K562 (cell line): ENCODE results near the gene TMEM25. TPM values are rescaled to one million over a fixed set of nuclear protein-coding genes. Genes with fewer than 3 reads are reported as not detected.

Experiments used
- BRF2 ChIP-seq: IDR thresholded peaks from 3 replicates; pipeline ENCODE4 v1.6.1; 2011; ENCODE audit warnings: borderline replicate concordance, mild to moderate bottlenecking; ENCODE audit not compliant: insufficient read length, insufficient read depth
- CBX1 ChIP-seq: sonication (generic); IDR thresholded peaks from 2 replicates; pipeline ENCODE4 v1.6.1; 2016; ENCODE audit warnings: antibody characterized with exemption, low read depth, mild to moderate bottlenecking
- DPF2 ChIP-seq: fragments of 450-650 bp; IDR thresholded peaks from 2 replicates; pipeline ENCODE4 v1.6.1; 2016
- HNRNPLL ChIP-seq: fragments of 200-400 bp; formaldehyde crosslinking; IDR thresholded peaks from 2 replicates; pipeline ENCODE4 v1.6.1; 2017; ENCODE audit warnings: low read length, low read depth, mild to moderate bottlenecking; ENCODE audit not compliant: poor library complexity, severe bottlenecking
- MYBL2 ChIP-seq, 2 experiments: fragments of 450-650 bp in 1 of 2; sonication (generic) in 1 of 2; formaldehyde crosslinking in 1 of 2; IDR thresholded peaks; 2 replicates each; pipeline versions ENCODE4 v1.6.1 to v1.8.1; 2017 to 2022; ENCODE audit warnings: borderline replicate concordance in 1 of 2, inconsistent platforms in 1 of 2, low read depth in 1 of 2, mild to moderate bottlenecking in 1 of 2, missing genetic modification reagents in 1 of 2, moderate library complexity in 1 of 2
- NBN ChIP-seq: fragments of 450-650 bp; IDR thresholded peaks from 2 replicates; pipeline ENCODE4 v1.6.1; 2016; ENCODE audit warnings: low read depth, mild to moderate bottlenecking
- NCOA2 ChIP-seq, 2 experiments: fragments of 450-650 bp; IDR thresholded peaks; 2 replicates each; pipeline ENCODE4 v1.6.1; 2018; ENCODE audit warnings: mild to moderate bottlenecking in 2 of 2, moderate library complexity in 1 of 2; ENCODE audit not compliant: partially characterized antibody in 2 of 2
- NFE2 ChIP-seq: IDR thresholded peaks from 2 replicates; pipeline ENCODE4 v1.6.1; 2014; ENCODE audit warnings: antibody characterized with exemption, low read depth
- NR3C1 ChIP-seq: sonication (generic); formaldehyde crosslinking; IDR thresholded peaks from 2 replicates; pipeline ENCODE4 v1.8.1; 2022; ENCODE audit warnings: missing genetic modification reagents
- POLR3A ChIP-seq: IDR thresholded peaks from 2 replicates; pipeline ENCODE4 v1.6.1; 2011; ENCODE audit warnings: borderline replicate concordance, mild to moderate bottlenecking, moderate library complexity; ENCODE audit not compliant: insufficient read length, insufficient read depth; ENCODE audit errors: extremely low read depth
- PTTG1 ChIP-seq: fragments of 450-650 bp; IDR thresholded peaks from 2 replicates; pipeline ENCODE4 v1.6.1; 2016; ENCODE audit warnings: low read depth, mild to moderate bottlenecking, missing genetic modification characterization, missing compliant biosample characterization
- PURB ChIP-seq: sonication (generic); formaldehyde crosslinking; IDR thresholded peaks from 2 replicates; pipeline ENCODE4 v1.9.0; 2021; ENCODE audit warnings: low read depth, mild to moderate bottlenecking, missing genetic modification reagents
- RAD21 ChIP-seq, 2 experiments: fragments of 250-450 bp in 1 of 2; fragments of 450-650 bp in 1 of 2; sonication (Bioruptor Pico) in 1 of 2; formaldehyde crosslinking in 1 of 2; IDR thresholded peaks in 1 of 2; conservative IDR thresholded peaks in 1 of 2; 2 replicates each; pipeline versions ENCODE4 v1.4.0 to v1.8.0; 2020 to 2022; ENCODE audit warnings: mild to moderate bottlenecking in 2 of 2, moderate library complexity in 1 of 2
- SLC30A9 ChIP-seq: fragments of 250-450 bp; sonication (Bioruptor Pico); IDR thresholded peaks from 2 replicates; pipeline ENCODE4 v1.8.0; 2022; ENCODE audit warnings: mild to moderate bottlenecking, moderate library complexity
- SMAD1 ChIP-seq: fragments of 150-350 bp; IDR thresholded peaks from 2 replicates; pipeline ENCODE4 v1.6.1; 2014; ENCODE audit warnings: low read length, low read depth; ENCODE audit not compliant: partially characterized antibody
- SPI1 ChIP-seq: IDR thresholded peaks from 2 replicates; pipeline ENCODE4 v1.6.1; 2011; ENCODE audit warnings: low read depth, low read length, control low read depth, borderline replicate concordance
- THRB ChIP-seq: fragments of 450-650 bp; formaldehyde crosslinking; conservative IDR thresholded peaks from 2 replicates; pipeline ENCODE4 v1.4.0; 2022; ENCODE audit warnings: mild to moderate bottlenecking, missing genetic modification characterization
- ZBTB8A ChIP-seq: fragments of 450-650 bp; IDR thresholded peaks from 2 replicates; pipeline ENCODE4 v1.6.1; 2018; ENCODE audit warnings: mild to moderate bottlenecking, moderate library complexity; ENCODE audit not compliant: partially characterized antibody
- ZFP91 ChIP-seq: sonication (generic); formaldehyde crosslinking; IDR thresholded peaks from 2 replicates; pipeline ENCODE4 v1.8.0; 2022; ENCODE audit warnings: mild to moderate bottlenecking, missing genetic modification reagents
- ZNF444 ChIP-seq: fragments of 250-450 bp; sonication (Bioruptor Pico); IDR thresholded peaks from 2 replicates; pipeline ENCODE4 v1.4.0; 2020; ENCODE audit warnings: mild to moderate bottlenecking, moderate library complexity
- ZNF639 ChIP-seq, 2 experiments: fragments of 200-800 bp in 1 of 2; sonication (Bioruptor generic) in 1 of 2; sonication (generic) in 1 of 2; formaldehyde crosslinking in 1 of 2; IDR thresholded peaks in 1 of 2; conservative IDR thresholded peaks in 1 of 2; 2 replicates each; pipeline versions ENCODE4 v1.5.0 to v1.6.1; 2016 to 2020; ENCODE audit warnings: missing compliant biosample characterization in 1 of 2, missing genetic modification characterization in 1 of 2, missing genetic modification reagents in 1 of 2
- polyA plus RNA-seq, 8 experiments: library from polyadenylated mRNA; depleted of rRNA in 4 of 8; stranded (reverse) in 5 of 8; unstranded in 3 of 8; fragments of >200 nt; fragmentation: Nextera tagmentation in 2 of 8; fragmentation: Illumina TruSeq in 1 of 8; extraction: Ambion mirVana in 2 of 8; extraction: Trizol in 1 of 8; gene quantifications; 2 replicates each; pipeline versions ENCODE4 v1.2.1 to v1.2.3, GENCODE V29; 2011 to 2014; ENCODE audit warnings: inconsistent platforms in 1 of 8, missing spikeins in 1 of 8
- total RNA-seq, 7 experiments: library from RNA; depleted of rRNA in 6 of 7; stranded (reverse); fragments of >200 nt in 6 of 7; fragmentation: Illumina TruSeq in 2 of 7; extraction: Trizol in 2 of 7; gene quantifications; 2 replicates each; pipeline versions ENCODE4 v1.2.1 to v1.2.3, GENCODE V29; 2011 to 2021; ENCODE audit warnings: low replicate concordance in 1 of 7

The TMEM25 gene
- total and polyA plus RNA-seq, 9 of the 15 experiments (the other 6 are each of a cell fraction or from before 2014, with no cell fraction given): 0.34 to 3.8 (median 2.0) TPM

- TF ChIP-seq ZNF639 (CRISPR knock-in tag; conservative IDR thresholded peaks at IDR 0.05 in 1 of 2, IDR thresholded peaks at IDR 0.05 in 1 of 2) (no peak), DPF2 (no peak), BRF2 (no peak), CBX1 (no peak), ZNF444 (CRISPR knock-in tag) (no peak), MYBL2 (IDR thresholded peaks at IDR 0.05; ENCODE audit: low read depth) (no peak), MYBL2 (CRISPR knock-in tag; IDR thresholded peaks at IDR 0.05; ENCODE audit: borderline replicate concordance) (no peak), POLR3A (no peak), PURB (CRISPR knock-in tag) (no peak), SMAD1 (no peak), ZFP91 (CRISPR knock-in tag) (no peak), THRB (CRISPR knock-in tag) (0 out of 2 replicates have a peak, but pooled peaks have one; percentile 11), NBN (no peak), NCOA2 (IDR thresholded peaks at IDR 0.05; ENCODE audit: partially characterized antibody in 2 of 2) (no peak), RAD21 (CRISPR knock-in tag; conservative IDR thresholded peaks at IDR 0.05 in 1 of 2, IDR thresholded peaks at IDR 0.05 in 1 of 2) (peak in 1 of 2 experiments; percentile 48; a peak in 2 of 4 replicates), NFE2 (no peak), SPI1 (peak; percentile 50; the same call in 1 of the 2 replicates), HNRNPLL (no peak), NR3C1 (CRISPR knock-in tag) (no peak), SLC30A9 (CRISPR knock-in tag) (no peak), PTTG1 (tag) (no peak), ZBTB8A (no peak)
Observed at GRCh38 chr11:118522571-118523072, 8.4 kb upstream of the TMEM25 start (continued).
